ENCODE measurements around the gene EYS.

The EYS gene

DNA sequence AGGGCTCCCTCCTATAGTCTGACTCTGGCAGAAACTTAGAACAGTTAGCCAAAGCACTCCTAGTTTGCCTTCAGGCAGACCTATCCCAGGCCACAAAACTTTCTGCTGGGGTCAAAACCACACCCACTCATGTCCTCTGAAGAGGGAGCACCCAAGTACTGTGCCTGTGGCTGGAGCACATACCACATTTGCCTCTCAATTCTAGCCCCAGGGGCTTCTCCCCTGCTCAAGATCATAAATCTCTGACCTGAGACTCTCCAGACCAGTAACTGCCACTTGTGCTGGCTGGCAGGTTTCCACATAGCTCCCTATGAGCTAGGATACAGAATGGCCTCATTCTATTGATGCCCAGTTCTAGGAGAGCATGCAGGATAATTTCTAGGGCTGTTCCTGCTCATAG lies 781.0 kb downstream of the EYS start:
- DNase-seq: no peak

DNA sequence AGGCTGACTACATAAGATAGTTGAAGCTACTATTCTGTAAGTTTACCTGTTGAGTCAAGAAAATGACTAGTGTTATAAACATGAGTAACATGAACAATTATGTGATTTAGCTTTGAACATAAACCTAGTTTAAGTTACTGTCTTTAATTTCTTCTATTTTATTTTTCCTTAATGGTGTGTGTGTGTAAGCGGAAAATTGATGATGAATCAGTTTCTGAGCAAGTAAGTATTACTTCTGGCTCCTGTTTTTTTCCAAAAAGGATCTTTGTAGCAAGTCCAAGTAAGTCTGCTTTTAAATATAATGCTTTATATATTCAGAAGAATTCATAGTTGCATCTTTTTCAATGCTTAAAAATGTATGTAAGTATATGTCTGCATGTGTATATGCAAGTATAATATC lies 786.8 kb downstream of the EYS start:
- no peak for DNase-seq

GRCh38 chr6:64914124-64914523 lies 792.9 kb downstream of the EYS start:
- DNase-seq: no peak

- no peak for DNase-seq
Observed at GRCh38 chr6:64912966-64913365, 794.1 kb downstream of the EYS start.

- DNase-seq: no peak
Observed at GRCh38 chr6:64908104-64908503, 798.9 kb downstream of the EYS start.

GRCh38 chr6:64904616-64905015 lies 802.4 kb downstream of the EYS start:
- no peak for DNase-seq

GRCh38 chr6:64902596-64902995 lies 804.4 kb downstream of the EYS start:
- no peak for DNase-seq

GRCh38 chr6:64896939-64897338 lies 810.1 kb downstream of the EYS start:
- no peak for DNase-seq

GRCh38 chr6:64895945-64896344 lies 811.1 kb downstream of the EYS start:
- DNase-seq: no peak

DNA sequence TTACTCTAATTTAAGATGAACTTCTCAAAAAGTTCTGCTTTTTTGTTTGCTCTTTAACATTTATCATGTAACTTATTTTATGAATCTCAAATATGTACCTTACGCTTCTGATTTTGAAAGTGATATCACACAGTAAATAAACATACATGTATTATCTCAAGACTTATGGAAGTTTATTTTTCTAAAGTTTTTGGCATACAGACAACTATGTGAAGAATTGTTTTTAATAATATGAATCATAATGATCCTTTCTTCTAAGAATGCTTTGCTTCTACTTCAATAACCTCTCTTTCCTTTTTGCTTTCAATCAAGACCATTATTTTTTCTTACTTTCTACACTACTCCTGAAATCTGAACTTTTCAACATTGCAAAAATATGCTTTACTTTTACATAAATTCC lies 816.4 kb downstream of the EYS start:
- no peak for DNase-seq

- no peak for DNase-seq
Observed at GRCh38 chr6:64889144-64889543, 817.9 kb downstream of the EYS start.

DNA sequence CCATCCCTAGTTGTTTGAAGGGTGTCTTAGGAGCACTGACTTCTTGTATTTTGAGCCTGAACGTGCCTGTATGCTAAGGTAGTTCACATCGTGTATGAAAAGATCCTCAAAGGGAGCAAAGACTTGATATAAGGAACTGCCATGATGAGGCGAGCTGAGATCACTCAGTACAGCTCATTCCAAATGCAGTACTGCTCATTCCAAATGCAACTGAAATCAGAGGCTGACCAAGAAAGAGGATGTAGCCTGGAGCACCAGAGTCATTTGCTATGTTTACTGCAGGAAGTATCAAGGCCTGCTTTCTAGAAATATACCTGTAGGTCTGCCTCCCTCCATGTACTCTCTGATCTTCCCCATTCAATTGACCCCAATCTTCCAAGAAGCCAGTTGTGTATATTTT lies 832.2 kb downstream of the EYS start:
- no peak for DNase-seq

GRCh38 chr6:64872633-64873032 lies 834.4 kb downstream of the EYS start:
- no peak for DNase-seq

- DNase-seq: no peak
Observed at GRCh38 chr6:64861039-64861651, 845.9 kb downstream of the EYS start.

DNA sequence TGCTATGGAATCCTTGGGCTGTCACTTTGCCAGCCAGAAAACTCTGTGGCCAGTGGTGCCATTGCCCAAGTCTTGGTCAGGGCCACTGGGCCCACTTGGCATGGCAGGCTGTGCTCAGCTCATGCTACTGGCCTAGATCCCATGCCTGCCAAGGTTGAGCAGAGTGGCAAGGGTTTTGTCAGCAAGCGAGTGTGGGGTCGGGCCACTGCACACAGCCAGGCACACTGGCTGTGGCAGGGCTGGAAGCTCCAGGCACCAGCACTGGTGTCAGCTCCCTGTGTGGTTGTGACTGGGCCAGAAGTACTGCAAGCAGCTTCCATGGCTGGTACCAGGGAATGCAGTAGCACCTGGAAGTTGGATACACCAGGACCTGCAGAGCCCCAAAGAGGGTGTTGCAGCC lies 846.8 kb downstream of the EYS start:
- DNase-seq: no peak

GRCh38 chr6:64850121-64850520 lies 856.9 kb downstream of the EYS start:
- no peak for DNase-seq

- DNase-seq: no peak
Observed at GRCh38 chr6:64848467-64848866, 858.6 kb downstream of the EYS start.

- DNase-seq: no peak
Observed at GRCh38 chr6:64847396-64847795, 859.6 kb downstream of the EYS start.

DNA sequence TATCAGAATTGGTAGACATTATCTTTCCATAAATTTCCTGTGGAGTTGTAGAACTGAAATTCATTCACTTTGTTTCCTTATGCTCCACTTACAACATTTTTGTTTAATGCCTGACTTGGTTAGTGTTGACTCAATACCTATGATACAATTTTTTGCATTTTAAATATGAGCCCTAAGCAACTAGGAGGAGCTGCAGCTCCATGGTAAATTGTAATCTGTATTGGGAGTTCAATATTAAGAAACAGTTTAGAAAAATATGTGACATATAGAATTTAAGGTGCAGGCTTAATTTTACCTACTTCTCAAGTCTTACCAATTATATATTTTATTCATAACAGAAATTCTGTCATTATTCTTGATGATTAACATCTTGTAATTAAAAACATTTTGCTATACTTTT lies 868.3 kb downstream of the EYS start:
- no peak for DNase-seq

GRCh38 chr6:64831680-64832079 lies 875.3 kb downstream of the EYS start:
- no peak for DNase-seq

GRCh38 chr6:64817525-64817924 lies 889.5 kb downstream of the EYS start:
- DNase-seq: no peak

DNA sequence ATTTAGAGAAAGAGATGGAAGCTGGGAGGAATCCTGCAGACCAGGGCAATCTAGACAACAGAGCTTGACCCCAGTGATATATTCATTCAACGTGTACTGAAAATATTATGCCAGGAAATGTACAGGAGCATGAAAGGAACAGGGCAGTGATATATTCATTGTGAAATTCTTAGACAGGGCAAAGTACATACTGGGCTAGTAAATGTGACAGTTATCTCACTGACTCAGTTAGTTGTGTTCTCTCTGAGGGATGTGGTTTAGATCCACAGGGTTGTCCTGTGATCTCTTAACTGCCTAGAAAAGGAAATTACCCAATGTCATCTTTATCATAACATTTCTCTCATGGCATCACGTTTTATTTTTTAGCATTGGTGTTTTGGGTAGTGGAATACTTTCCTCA lies 891.3 kb downstream of the EYS start:
- no peak for DNase-seq

DNA sequence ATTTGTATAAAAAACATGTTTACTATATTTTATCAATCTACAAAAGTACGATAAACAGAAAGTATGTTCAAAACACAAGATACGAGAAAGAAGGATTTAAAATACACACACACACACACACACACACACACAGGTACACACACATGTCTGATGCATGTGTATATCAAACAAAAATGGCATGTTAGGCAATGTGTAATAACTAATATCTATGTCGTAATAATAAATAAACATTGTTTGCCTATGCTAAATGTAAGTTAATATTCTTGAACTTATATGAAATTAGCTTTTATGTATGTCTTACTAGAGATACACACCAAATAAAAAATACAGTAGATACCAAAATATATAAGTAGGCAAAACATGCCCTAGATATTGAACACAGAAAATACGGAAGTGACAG lies 894.9 kb downstream of the EYS start:
- DNase-seq: no peak

- DNase-seq: no peak
Observed at GRCh38 chr6:64811119-64811518, 895.9 kb downstream of the EYS start.

- DNase-seq: no peak
Observed at GRCh38 chr6:64807785-64808184, 899.2 kb downstream of the EYS start.
